Measurements from ENCODE around the gene TMEM106B. TPM values are rescaled to one million over a fixed set of nuclear protein-coding genes. Genes with fewer than 3 reads are reported as not detected.

TMEM106B gene
- total and polyA plus RNA-seq, 10 of the 15 experiments (the other 5 are each of a cell fraction or from before 2014, with no cell fraction given), result 3.7 to 21.2 (median 12.3) TPM

GRCh38 chr7:12290761-12291160 lies 79.7 kb downstream of the TMEM106B start:
- H3K27me3 ChIP-seq (replicated peaks in 1 of 2; ENCODE audit: control insufficient read depth in 2 of 2, insufficient read depth in 2 of 2, low read length in 1 of 2), result no peaks in the 10 kb centered on the region; a peak in 1 of 4 replicates
- DNase-seq (ENCODE audit: low read depth, low spot score) (no peak), ATAC-seq (no peak), FAIRE-seq (no peak)
- no TSS peak for BruUV-seq (replicated peaks)
- H3K79me2 ChIP-seq (ENCODE audit: control insufficient read depth, insufficient read depth, low read length), result no peaks in the 10 kb centered on the region
- no peak for TF ChIP-seq BCLAF1 (IDR thresholded peaks at IDR 0.05)
- TF ChIP-seq MEF2A (IDR thresholded peaks at IDR 0.05; ENCODE audit: insufficient read depth, low read depth, low read length), result no peak
- TF ChIP-seq CBFB (IDR thresholded peaks at IDR 0.05; ENCODE audit: low read depth), result no peak
- no peak for TF ChIP-seq SKIL (IDR thresholded peaks at IDR 0.05; ENCODE audit: low read depth, poor library complexity, severe bottlenecking)
- RAD21 ChIA-PET (ENCODE audit: unreplicated experiment), result no interaction called here
- 100% methylated on average over 1 of the region's 1 CpG for WGBS (ENCODE audit: insufficient coverage, insufficient replicate concordance, low lambda C conversion rate, missing lambda C conversion rate)
- in situ Hi-C loops (cut with MboI) (no loop called here), intact Hi-C loops (cut with micrococcal nuclease; ENCODE audit: unreplicated experiment) (no loop called here)
- POLR2A ChIA-PET, result no interaction called here
- CTCF ChIA-PET, result interaction anchor here (0.5 to 1.1 kb wide), 2 partner anchors 13 to 193 kb away, joined by 3 to 4 read pairs; no protein-coding TSS in a partner anchor
- H3K4me2 ChIP-seq (ENCODE audit: control insufficient read depth, insufficient read depth), result no peak overlapping the region
- H3K27ac ChIP-seq (ENCODE audit: control insufficient read depth, insufficient read depth), result no peak overlapping the region
- no peaks in the 10 kb centered on the region for H4K20me1 ChIP-seq (ENCODE audit: control insufficient read depth, insufficient read depth)
- H3K36me3 ChIP-seq (ENCODE audit: control insufficient read depth in 2 of 2, insufficient read depth in 2 of 2, low read length in 1 of 2), result no peaks in the 10 kb centered on the region
- H3K4me3 ChIP-seq, result no peak overlapping the region
- SMC1A ChIA-PET (ENCODE audit: uncharacterized antibody, unreplicated experiment), result interaction anchor here (1.4 to 1.6 kb wide), 2 partner anchors 79 to 83 kb away, joined by 3 to 6 read pairs; partner anchors contain the start of gene TMEM106B
- no peaks in the 10 kb centered on the region for H3K4me1 ChIP-seq (ENCODE audit: control insufficient read depth, insufficient read depth, low read length)
- peaks cover 3% of the 10 kb centered on the region; the same call in 1 of the 3 replicates for H3K9me3 ChIP-seq (replicated peaks; ENCODE audit: control insufficient read depth, insufficient read depth, low read length)
- no peak overlapping the region for H3K9ac ChIP-seq (ENCODE audit: control insufficient read depth, insufficient read depth, low read length)
- H2AFZ ChIP-seq (ENCODE audit: control insufficient read depth, low read depth, low read length), result no peak overlapping the region
